IMR-90 (cell line): ENCODE data around the gene DAAM2.

Source experiments
- CEBPB ChIP-seq: IDR thresholded peaks from 2 replicates; pipeline ENCODE4 v1.6.1; 2012; ENCODE audit warnings: low read depth, low read length, improper control_type of control experiment
- CTCF ChIP-seq: conservative IDR thresholded peaks from 2 replicates; pipeline ENCODE4 v1.5.1; 2012; ENCODE audit warnings: mild to moderate bottlenecking, low read depth, low read length, improper control_type of control experiment
- ELK1 ChIP-seq: fragments of 150-350 bp; IDR thresholded peaks from 2 replicates; pipeline ENCODE4 v1.6.1; 2016; ENCODE audit warnings: low read depth, mild to moderate bottlenecking, low read length, moderate library complexity, borderline replicate concordance
- MAZ ChIP-seq: IDR thresholded peaks from 2 replicates; pipeline ENCODE4 v1.6.1; 2012; ENCODE audit warnings: low read depth, mild to moderate bottlenecking, low read length, improper control_type of control experiment, moderate library complexity, borderline replicate concordance
- POLR2A ChIP-seq: IDR thresholded peaks from 2 replicates; pipeline ENCODE4 v1.6.1; 2012; ENCODE audit warnings: mild to moderate bottlenecking, low read depth, low read length
- RCOR1 ChIP-seq: IDR thresholded peaks from 2 replicates; pipeline ENCODE4 v1.6.1; 2012; ENCODE audit warnings: mild to moderate bottlenecking, low read length, improper control_type of control experiment; ENCODE audit not compliant: insufficient replicate concordance
- RFX5 ChIP-seq: IDR thresholded peaks from 2 replicates; pipeline ENCODE4 v1.8.0; 2012; ENCODE audit warnings: low read depth, mild to moderate bottlenecking, low read length, moderate library complexity

GRCh38 chr6:39902136-39902535, 110.0 kb downstream of the DAAM2 start:
- TF ChIP-seq CTCF (no peak), RCOR1 (no peak), ELK1 (no peak), RFX5 (no peak), CEBPB (no peak), MAZ (no peak), POLR2A (no peak)
